ENCODE results near the gene AMY1A.
"Not testable (repeated sequence)": the region's sequence is repeated elsewhere in the genome, so short reads cannot be mapped to it uniquely, and the experiment has no call there.

AMY1A gene

DNA sequence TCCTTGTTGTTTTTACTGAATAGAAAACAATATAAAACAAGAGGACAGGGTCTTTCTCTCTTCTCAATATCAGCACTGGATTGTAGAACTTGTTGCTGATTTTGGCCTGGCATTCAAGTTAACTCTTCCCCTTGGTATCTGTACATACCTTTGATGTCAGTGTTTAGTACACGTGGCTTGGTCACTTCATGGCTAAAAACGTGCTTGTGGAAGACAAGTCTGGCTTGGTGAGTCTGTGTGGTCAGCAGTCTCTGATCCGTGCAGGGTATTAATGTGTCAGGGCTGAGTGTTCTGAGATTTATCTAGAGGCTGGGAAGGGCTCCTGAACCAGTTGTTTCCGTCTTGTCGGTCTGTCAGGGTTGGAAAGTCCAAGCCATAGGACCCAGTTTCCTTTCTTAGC, at the start of gene AMY1A:
TSS of gene AMY1A (plus strand) at position 301 of the 400 bp plus-strand sequence. CDS start 571 bp downstream, outside the sequence.
- not testable (repeated sequence) for DNase-seq

DNA sequence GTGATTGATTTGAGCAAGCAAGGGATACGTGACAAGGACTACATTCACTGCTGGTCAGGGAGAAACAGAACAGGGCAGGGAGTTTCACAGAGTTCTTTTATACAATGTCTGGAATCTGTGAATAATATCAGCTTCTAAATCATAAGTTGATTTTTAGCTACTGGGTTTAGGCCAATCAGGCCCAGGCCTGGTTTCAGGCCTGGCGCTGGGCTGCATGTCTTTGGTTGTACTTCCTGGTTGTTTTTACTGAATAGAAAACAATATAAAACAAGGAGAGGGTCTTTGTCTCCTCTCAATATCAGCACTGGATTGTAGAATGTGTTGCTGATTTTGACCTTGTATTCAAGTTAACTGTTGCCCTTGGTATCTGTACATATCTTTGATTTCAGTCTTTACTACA, 39.2 kb upstream of the AMY1A start:
- DNase-seq: no peak

DNA sequence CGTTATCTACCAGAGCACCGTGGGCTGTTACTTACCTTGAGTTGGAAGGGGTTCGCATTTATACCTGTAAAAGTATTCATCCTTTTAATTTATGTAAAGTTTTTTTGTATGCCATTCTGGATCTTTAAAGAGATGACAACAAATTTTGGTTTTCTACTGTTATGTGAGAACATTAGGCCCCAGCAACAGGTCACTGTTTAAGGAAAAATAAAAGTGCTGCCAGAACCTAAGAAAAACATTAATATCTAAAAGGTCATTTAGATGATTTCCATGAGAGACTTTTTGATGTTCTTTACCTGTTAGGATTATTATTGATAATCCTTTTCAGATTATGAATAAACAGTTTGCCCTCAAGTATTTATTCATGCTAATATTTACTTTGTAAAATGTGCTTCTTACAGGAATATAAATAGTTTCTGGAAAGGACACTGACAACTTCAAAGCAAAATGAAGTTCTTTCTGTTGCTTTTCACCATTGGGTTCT, 38.5 kb upstream of the AMY1A start, which contains the start of gene AMY2A:
TSS of gene AMY2A (plus strand) at position 434 of the 484 bp plus-strand sequence. CDS start at position 448, 14 bp downstream.
- DNase-seq: not testable (repeated sequence)

DNA sequence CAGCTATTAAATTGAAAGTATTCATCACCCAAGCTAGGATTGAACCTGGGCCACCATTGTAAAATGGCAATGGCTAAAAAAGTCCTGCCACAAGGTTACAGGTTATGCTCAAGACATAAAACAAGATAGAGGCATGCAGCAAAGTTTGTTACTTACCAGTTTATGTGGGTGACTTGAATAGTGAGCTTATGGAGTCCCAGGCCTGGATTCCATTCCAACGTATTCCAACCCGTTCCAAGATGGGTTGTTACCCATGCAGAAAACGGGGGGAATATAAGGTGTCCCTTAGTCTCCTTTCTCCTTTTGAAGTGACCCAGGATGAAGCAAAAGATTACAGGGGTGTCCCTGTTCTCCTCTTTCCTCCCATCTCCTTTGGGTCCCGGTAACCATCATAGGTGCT, 28.1 kb upstream of the AMY1A start:
- not testable (repeated sequence) for DNase-seq

DNA sequence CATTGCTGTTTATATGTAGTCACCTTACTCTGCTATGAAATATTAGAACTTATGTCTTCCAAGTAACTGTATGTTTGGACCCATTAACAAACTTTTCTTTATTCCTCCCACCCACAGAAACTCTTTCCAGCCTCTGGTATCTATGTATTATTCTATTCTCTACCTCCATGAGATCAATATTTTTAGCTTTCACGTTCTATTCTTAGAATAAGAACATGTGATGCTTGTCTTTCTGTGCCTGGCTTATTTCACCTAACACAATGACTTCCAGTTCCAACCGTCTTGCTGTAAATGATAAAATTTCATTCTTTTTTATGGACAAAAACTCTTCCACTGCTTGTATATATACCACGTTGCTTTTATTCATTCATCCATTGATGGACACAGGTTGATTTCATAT, 14.4 kb upstream of the AMY1A start:
- not testable (repeated sequence) for DNase-seq

DNA sequence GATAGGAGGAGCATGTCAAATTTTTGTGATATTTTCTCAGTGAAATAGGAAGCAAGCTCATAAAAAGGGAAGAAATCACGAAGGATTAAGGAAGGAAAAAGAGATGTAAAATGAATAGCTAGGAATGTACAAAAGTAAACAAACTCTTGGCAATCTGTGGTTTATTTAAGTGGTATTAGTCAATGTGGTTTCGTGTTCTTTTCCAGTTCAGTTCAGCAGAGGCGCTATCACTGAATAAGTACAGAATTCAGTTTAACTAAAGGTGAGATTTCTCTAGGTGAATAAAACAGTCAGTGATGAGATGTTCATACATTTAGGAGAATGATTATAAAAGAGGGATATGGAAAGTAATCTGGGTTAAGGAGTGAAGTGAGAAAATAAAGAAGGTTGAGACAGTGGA, 11.7 kb upstream of the AMY1A start:
- not testable (repeated sequence) for DNase-seq

DNA sequence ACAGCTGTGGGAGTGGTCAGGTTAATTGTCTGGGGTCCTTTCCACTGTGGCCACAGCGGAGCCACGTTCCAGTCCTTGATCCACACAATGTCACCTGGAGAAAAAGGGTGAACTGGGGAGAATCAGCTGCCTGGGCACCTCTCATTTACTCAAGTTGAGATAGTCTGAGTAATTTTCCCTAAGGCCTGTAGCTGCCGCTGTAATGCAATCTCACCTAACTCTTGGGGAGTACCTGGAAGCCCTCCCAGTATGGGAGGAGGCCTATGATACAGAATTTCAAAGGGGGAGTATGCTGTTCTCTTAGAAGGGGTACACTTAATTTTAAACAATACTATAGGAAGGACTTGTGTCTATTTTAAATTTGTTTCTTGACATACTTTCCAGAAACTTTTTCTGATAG, 5.3 kb upstream of the AMY1A start:
- DNase-seq: not testable (repeated sequence)

DNA sequence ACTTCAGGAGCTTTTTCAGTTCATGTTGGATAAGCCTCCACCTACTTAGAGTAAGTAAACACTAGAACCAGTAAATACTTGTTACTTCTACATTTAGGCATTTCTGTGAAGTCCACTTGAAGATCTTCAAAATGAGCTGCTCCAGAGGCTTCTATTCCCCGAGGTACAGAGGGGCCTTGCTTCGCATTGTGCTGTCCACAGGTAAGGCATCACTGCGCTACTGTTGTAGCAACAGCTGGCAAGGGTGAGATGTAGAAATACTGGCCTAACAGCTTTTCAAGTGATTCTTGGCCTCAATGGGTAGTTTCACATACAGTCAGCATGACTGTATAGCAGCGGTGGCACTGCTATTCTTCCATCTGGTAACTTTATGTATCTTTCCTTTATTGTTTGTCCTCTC, 4.7 kb upstream of the AMY1A start:
- not testable (repeated sequence) for DNase-seq

DNA sequence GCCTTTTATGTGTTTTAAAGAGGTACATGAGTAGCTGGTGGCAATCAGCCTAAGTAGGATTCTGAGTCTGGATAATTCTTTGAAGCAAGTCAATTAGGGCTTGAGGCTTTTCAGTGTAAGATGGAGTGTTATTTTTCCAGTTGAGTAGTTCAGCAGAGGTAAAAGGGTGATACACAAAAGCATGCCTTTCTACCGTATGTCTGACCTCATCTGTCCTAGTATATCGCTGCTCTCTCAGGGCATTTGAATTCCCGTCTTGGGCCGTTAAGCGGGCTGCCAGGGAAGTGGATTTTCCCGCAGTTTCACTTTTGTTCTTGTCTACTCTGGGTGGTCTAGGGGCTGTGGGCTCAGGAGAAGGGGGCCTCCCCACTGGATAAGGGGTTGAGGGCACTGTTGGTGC, 1.4 kb upstream of the AMY1A start:
- DNase-seq: not testable (repeated sequence)

DNA sequence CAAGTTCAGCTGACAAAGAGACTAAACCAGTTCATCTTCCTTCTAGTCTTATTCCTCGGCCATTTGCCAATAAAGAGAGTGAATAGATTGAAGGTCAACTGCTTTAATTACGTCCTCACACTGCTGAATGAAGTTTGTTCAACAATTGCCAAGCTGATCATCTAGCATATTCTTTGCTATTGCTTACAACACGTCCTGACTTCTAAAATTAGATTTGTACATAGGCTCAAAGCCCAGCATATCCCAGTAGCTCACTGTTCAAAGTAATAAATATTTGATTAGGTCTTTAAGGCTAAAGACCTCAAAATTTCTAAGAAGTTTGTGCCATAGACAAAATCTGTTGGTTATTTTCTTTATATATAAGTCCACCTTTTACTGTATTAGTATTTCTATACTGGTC, 20.8 kb downstream of the AMY1A start:
- DNase-seq: not testable (repeated sequence)

DNA sequence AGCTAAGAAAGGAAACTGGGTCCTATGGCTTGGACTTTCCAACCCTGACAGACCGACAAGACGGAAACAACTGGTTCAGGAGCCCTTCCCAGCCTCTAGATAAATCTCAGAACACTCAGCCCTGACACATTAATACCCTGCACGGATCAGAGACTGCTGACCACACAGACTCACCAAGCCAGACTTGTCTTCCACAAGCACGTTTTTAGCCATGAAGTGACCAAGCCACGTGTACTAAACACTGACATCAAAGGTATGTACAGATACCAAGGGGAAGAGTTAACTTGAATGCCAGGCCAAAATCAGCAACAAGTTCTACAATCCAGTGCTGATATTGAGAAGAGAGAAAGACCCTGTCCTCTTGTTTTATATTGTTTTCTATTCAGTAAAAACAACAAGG, 40.5 kb downstream of the AMY1A start, which contains the start of gene AMY1B:
TSS of gene AMY1B (minus strand) at position 101 of the 400 bp plus-strand sequence. CDS start 571 bp downstream, outside the sequence.
- DNase-seq: not testable (repeated sequence)

DNA sequence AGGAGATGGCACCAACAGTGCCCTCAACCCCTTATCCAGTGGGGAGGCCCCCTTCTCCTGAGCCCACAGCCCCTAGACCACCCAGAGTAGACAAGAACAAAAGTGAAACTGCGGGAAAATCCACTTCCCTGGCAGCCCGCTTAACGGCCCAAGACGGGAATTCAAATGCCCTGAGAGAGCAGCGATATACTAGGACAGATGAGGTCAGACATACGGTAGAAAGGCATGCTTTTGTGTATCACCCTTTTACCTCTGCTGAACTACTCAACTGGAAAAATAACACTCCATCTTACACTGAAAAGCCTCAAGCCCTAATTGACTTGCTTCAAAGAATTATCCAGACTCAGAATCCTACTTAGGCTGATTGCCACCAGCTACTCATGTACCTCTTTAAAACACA, 41.9 kb downstream of the AMY1A start:
- DNase-seq: not testable (repeated sequence)

DNA sequence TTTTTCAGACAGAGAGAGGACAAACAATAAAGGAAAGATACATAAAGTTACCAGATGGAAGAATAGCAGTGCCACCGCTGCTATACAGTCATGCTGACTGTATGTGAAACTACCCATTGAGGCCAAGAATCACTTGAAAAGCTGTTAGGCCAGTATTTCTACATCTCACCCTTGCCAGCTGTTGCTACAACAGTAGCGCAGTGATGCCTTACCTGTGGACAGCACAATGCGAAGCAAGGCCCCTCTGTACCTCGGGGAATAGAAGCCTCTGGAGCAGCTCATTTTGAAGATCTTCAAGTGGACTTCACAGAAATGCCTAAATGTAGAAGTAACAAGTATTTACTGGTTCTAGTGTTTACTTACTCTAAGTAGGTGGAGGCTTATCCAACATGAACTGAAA, 45.1 kb downstream of the AMY1A start:
- not testable (repeated sequence) for DNase-seq

DNA sequence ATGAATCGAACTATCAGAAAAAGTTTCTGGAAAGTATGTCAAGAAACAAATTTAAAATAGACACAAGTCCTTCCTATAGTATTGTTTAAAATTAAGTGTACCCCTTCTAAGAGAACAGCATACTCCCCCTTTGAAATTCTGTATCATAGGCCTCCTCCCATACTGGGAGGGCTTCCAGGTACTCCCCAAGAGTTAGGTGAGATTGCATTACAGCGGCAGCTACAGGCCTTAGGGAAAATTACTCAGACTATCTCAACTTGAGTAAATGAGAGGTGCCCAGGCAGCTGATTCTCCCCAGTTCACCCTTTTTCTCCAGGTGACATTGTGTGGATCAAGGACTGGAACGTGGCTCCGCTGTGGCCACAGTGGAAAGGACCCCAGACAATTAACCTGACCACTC, 45.7 kb downstream of the AMY1A start:
- DNase-seq: not testable (repeated sequence)

DNA sequence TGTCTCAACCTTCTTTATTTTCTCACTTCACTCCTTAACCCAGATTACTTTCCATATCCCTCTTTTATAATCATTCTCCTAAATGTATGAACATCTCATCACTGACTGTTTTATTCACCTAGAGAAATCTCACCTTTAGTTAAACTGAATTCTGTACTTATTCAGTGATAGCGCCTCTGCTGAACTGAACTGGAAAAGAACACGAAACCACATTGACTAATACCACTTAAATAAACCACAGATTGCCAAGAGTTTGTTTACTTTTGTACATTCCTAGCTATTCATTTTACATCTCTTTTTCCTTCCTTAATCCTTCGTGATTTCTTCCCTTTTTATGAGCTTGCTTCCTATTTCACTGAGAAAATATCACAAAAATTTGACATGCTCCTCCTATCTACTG, 52.1 kb downstream of the AMY1A start:
- DNase-seq: not testable (repeated sequence)

DNA sequence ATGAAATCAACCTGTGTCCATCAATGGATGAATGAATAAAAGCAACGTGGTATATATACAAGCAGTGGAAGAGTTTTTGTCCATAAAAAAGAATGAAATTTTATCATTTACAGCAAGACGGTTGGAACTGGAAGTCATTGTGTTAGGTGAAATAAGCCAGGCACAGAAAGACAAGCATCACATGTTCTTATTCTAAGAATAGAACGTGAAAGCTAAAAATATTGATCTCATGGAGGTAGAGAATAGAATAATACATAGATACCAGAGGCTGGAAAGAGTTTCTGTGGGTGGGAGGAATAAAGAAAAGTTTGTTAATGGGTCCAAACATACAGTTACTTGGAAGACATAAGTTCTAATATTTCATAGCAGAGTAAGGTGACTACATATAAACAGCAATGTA, 54.8 kb downstream of the AMY1A start:
- DNase-seq: not testable (repeated sequence)

Measured in hematopoietic multipotent progenitor cell treated with erythropoietin and hydrocortisone succinate and interleukin-3 and kit ligand, for 4 days (in vitro differentiated cells).